Activated CD8-positive, alpha-beta memory T cell treated with anti-CD3 and anti-CD28 coated beads for 48 hours (primary cell): ENCODE data around the gene TNFSF12.
"Not testable (repeated sequence)": the region's sequence is repeated elsewhere in the genome, so short reads cannot be mapped to it uniquely, and the experiment has no call there.

Experiments
- DNase-seq, 3 experiments: peaks; one replicate each; pipeline ENCODE4 v3.0.0-alpha.2; 2020; ENCODE audit warnings: low read depth in 2 of 3, low spot score in 2 of 3

TNFSF12 gene

DNA sequence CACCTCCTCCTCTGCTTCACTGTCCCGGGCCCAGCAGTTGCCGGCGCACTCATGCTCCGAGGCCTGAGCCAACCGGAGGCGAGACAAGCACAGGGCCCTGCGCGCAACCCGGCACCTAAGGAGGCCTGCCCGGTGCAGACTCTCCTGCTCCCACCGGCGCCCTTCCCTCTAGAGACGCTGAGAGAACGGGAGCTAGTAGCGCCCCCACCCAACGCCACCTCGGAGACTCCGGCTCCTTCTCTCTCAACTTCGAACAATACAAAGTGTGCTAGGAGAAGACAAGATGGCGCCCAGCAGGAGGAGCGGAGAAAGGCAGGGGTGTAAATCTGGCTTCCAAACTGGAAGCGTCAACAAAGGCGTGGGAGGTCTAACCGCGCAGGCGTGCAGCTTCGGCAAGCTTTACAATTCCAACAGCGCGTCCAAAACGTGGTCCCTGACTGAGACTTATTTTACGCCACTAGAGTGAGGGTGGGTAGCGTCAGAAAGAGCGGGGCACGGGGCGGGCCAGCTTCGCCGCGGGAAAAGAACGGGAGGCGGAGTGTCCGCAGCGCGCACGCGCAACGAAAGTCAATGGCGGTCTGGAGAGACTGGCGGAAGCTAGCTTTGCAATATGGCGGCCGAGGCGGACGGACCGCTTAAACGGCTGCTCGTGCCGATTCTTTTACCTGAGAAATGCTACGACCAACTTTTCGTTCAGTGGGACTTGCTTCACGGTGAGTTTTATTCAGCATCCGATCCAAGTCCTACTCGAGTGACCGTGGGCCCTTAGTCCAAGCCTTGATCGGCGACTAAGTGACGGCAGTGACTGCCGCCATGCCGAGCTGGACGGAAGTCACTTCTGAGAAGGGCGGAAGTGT lies 34.6 kb downstream of the TNFSF12 start, which contains the start of gene MPDU1:
Gene MPDU1, plus strand, starts transcription at position 600 of the 857 bp plus-strand sequence. Its CDS starts 11 bp downstream, at position 611.
- DNase-seq, result peak; percentile 83 to 91 (median 89)

DNA sequence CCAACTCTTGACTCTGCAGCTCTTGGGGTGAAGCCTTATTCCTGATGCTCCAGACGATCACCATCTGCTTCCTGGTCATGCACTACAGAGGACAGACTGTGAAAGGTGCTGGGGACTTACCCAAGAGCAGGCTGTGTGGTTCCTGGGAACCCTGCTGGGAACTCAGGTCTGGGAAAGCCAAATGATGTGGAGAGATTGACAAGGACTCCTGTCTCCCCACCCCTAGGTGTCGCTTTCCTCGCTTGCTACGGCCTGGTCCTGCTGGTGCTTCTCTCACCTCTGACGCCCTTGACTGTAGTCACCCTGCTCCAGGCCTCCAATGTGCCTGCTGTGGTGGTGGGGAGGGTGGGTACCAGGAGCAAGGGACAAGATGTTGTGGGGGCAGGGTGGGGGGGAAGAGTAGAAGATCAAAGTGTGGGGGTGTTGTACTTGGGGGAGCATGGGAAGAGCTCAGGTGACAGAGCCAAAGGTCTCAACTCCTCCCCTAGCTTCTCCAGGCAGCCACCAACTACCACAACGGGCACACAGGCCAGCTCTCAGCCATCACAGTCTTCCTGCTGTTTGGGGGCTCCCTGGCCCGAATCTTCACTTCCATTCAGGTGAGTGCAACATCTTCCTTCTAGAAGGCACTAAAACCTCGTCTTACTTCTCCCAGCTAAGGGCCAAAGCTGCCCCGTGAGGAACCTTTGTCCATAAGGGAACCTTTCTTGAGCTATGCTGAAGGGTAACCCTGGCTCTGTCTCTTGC lies 38.0 kb downstream of the TNFSF12 start:
- no peak for DNase-seq

GRCh38 chr17:7587420-7588151 lies 38.7 kb downstream of the TNFSF12 start:
- no peak for DNase-seq

DNA sequence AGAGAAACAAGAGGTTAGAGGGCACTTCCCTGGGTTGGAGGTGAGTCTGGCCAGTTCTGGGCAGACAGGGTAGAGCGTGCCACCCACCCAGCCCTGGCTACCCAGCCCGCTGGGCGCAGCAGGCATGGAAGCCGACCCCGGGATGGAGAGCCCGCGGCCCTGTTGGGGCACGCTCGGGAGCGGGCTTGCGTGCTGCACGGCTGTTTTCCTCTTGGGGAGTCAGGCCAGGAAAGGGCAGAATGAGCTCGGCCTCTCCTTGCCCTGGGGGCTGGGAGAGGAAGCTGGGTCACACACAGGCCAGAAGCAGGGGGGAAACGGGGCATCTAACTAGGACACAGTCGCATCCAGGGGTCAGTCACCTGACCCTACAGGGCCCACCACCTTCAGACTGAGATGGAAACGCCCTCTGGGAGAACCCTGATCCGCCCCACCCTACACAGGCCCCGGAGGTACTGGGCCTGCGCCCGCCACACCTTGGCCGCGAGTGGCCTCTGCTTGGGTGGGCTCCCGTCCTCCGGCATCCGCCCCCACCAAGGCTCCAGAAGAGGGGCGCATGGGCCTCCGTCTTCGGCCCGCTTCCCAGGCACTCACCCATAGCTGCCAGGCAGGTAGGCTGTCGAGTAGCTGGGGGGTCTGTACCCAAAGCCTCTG lies 39.8 kb downstream of the TNFSF12 start:
- DNase-seq, result no peak

- DNase-seq, result no peak
These were observed 40.5 kb downstream of the TNFSF12 start for GRCh38 chr17:7589204-7589868.

- no peak for DNase-seq
These were observed 41.2 kb downstream of the TNFSF12 start, which contains the start of gene SOX15 for GRCh38 chr17:7589891-7590691. Gene SOX15 (minus strand): TSS chr17:7590094. CDS start chr17:7589676, 418 bp downstream.

- DNase-seq, result no peak
These were observed 41.9 kb downstream of the TNFSF12 start for GRCh38 chr17:7590743-7591142.

DNA sequence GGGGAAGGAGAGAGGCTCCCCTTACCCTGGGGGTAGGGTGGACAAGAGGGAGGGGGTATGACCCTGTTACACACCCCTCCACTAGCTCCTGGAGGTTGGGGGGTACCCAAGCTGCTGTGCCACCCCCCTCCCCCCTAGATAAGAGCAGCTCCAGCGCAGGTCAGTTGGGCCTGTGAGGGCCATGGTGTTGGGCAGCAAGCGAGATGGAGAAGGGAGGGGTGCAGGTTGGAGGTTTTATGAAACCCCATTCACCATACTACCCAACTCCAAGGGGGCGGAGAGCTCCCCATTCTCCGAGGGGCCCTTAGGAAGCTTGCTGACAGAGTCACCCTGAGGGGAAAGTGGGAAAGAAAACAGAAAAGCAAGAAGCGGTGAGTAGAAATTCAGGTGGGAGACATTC lies 42.7 kb downstream of the TNFSF12 start:
- DNase-seq, result no peak

GRCh38 chr17:7592422-7593021 lies 43.7 kb downstream of the TNFSF12 start:
- DNase-seq, result no peak

DNA sequence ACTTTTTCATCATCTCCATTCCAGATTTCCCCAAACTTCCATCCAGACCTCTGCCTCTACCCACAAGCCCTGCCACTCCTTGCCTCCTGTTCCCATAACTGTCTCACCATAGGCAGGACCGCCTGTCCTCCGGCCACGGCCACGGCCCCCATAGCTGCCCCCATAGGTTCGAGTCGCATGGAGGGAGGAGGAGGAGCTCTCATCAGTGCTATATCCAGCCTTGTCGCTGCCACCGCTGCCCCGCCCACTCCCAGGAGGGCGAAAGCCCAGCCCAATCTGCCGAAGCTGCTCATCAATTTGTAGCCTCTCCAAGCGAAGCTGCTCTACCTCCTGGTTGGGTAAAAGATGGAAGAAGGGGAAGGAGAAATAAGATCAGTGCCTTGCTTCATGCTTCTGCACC lies 44.4 kb downstream of the TNFSF12 start:
- no peak for DNase-seq

GRCh38 chr17:7597561-7597960 lies 48.7 kb downstream of the TNFSF12 start:
- not testable (repeated sequence) for DNase-seq

DNA sequence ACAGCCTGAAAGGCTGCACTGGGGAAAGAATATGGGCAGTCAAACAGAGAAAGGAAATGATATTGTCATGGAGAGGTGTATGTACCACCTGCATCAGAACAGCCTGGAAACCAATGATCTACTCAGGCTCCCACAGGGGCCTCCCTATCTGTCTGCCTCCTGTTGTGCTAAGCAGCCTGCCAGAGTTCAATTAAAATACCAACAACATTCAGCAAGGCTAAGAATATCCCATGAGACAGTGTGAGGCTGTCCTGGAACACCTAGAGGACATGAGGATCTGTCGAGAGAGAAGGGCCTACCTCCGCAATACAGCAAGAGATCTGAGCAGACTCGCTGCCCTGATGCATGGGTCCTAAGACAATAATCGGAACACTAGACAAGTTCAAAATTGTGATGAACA lies 57.4 kb downstream of the TNFSF12 start:
- no peak for DNase-seq
